HepG2 (cell line): ENCODE data around the gene KAT2A. TPM values are rescaled to one million over a fixed set of nuclear protein-coding genes. Genes with fewer than 3 reads are reported as not detected.
A peak's percentile ranks its signal among the peaks of the same experiment; 100 is the strongest.

ENCODE experiments used
- ATAC-seq: fragments of 200-7000 bp; cut with Tn5 transposase; 3 replicates; pipeline ENCODE4 v1.9.1; 2020; ENCODE audit warnings: mild to moderate bottlenecking, moderate library complexity
- BruUV-seq: library from RNA; stranded (reverse); fragments of 400-500 nt; replicated peaks from 2 replicates; lab custom pipeline; 2021; lab: Mats Ljungman, UMichigan
- CTCF ChIA-PET: fragments of 300-600 bp; formaldehyde crosslinking; extraction: SDS; loops from one replicate; lab custom pipeline; 2021; ENCODE audit warnings: low total read pairs, inconsistent platforms, low intra/inter-chr PET ratio; lab: Yijun Ruan, JAX
- POLR2A ChIA-PET: fragments of 350-600 bp; sonication (Branson Sonifier 250); formaldehyde crosslinking; loops from one replicate; lab custom pipeline; 2020; ENCODE audit warnings: antibody characterized with exemption, inconsistent platforms; lab: Yijun Ruan, JAX
- DNase-seq: peaks from one replicate; pipeline ENCODE4 v3.0.0-alpha.2; 2015; ENCODE audit warnings: low spot score
- FAIRE-seq: peaks from 3 replicates; lab custom pipeline; 2011; peaks lifted over from hg19 to GRCh38; lab: Jason Lieb, UNC
- H2AFZ ChIP-seq: one replicate; pipeline ENCODE4 v1.6.1; 2011; ENCODE audit warnings: low read length, inconsistent platforms
- H3K27ac ChIP-seq: fragments of 300-600 bp; 3 replicates; pipeline ENCODE4 v1.8.0; 2011; ENCODE audit warnings: mixed run types, mild to moderate bottlenecking, mixed read lengths, low read length, inconsistent platforms; ENCODE audit not compliant: insufficient read depth; ENCODE audit errors: extremely low read length
- H3K27me3 ChIP-seq, 2 experiments: fragments of 200-600 bp in 1 of 2; 2 replicates in 1 of 2; 3 replicates in 1 of 2; pipeline versions ENCODE4 v1.6.0 to v1.8.0; 2011; ENCODE audit warnings: low read length in 2 of 2, mild to moderate bottlenecking in 2 of 2, moderate library complexity in 2 of 2, inconsistent platforms in 1 of 2; ENCODE audit not compliant: insufficient read depth in 2 of 2, control insufficient read depth in 1 of 2
- H3K36me3 ChIP-seq, 2 experiments: fragments of 200-600 bp in 1 of 2; replicated peaks in 1 of 2; 2 replicates in 1 of 2; 3 replicates in 1 of 2; pipeline versions ENCODE4 v1.5.1 to v1.8.0; 2011; ENCODE audit warnings: low read length in 2 of 2, inconsistent platforms in 1 of 2; ENCODE audit not compliant: insufficient read depth in 2 of 2, control insufficient read depth in 1 of 2
- H3K4me1 ChIP-seq: 2 replicates; pipeline ENCODE4 v1.5.1; 2012; ENCODE audit warnings: low read length, inconsistent platforms; ENCODE audit not compliant: insufficient read depth
- H3K4me2 ChIP-seq: 2 replicates; pipeline ENCODE4 v1.6.0; 2011; ENCODE audit warnings: low read depth, low read length, inconsistent platforms
- H3K4me3 ChIP-seq, 3 experiments: fragments of 200-600 bp in 1 of 3; sonication (generic), shearing (Covaris generic) in 1 of 3; replicated peaks in 1 of 3; 2 replicates each; pipeline ENCODE4 v1.5.1; 2011 to 2016; ENCODE audit warnings: low read length in 3 of 3, inconsistent platforms in 2 of 3, low read depth in 2 of 3, mild to moderate bottlenecking in 2 of 3, control low read depth in 1 of 3, mixed read lengths in 1 of 3; ENCODE audit not compliant: insufficient read depth in 1 of 3
- H3K79me2 ChIP-seq: one replicate; pipeline ENCODE4 v1.6.1; 2011; ENCODE audit warnings: low read length, inconsistent platforms; ENCODE audit not compliant: insufficient read depth
- H3K9ac ChIP-seq: 2 replicates; pipeline ENCODE4 v1.6.0; 2011; ENCODE audit warnings: mild to moderate bottlenecking, low read depth, low read length, inconsistent platforms; ENCODE audit not compliant: insufficient read depth
- H3K9me3 ChIP-seq: 2 replicates; pipeline ENCODE4 v1.5.1; 2012; ENCODE audit warnings: mild to moderate bottlenecking, low read length
- H4K20me1 ChIP-seq: 2 replicates; pipeline ENCODE4 v1.6.0; 2011; ENCODE audit warnings: inconsistent platforms, mild to moderate bottlenecking, low read length, moderate library complexity; ENCODE audit not compliant: insufficient read depth
- FOXC1 ChIP-seq: sonication (generic); formaldehyde crosslinking; IDR thresholded peaks from 2 replicates; pipeline ENCODE4 v1.8.0; 2022; ENCODE audit warnings: mild to moderate bottlenecking, missing genetic modification reagents, borderline replicate concordance
- IRX3 ChIP-seq: sonication (generic); formaldehyde crosslinking; IDR thresholded peaks from 2 replicates; pipeline ENCODE4 v1.8.1; 2023; ENCODE audit warnings: mild to moderate bottlenecking, low read depth, missing genetic modification reagents, borderline replicate concordance
- NCOA2 ChIP-seq: sonication (generic); formaldehyde crosslinking; IDR thresholded peaks from 2 replicates; pipeline ENCODE4 v1.8.0; 2022; ENCODE audit warnings: inconsistent platforms
- RFXANK ChIP-seq: IDR thresholded peaks from 2 replicates; pipeline ENCODE4 v1.6.1; 2016
- ZBTB7B ChIP-seq: sonication (generic); formaldehyde crosslinking; IDR thresholded peaks from 2 replicates; pipeline ENCODE4 v1.4.0; 2020; ENCODE audit warnings: missing genetic modification reagents
- ZNF350 ChIP-seq: sonication (generic); formaldehyde crosslinking; IDR thresholded peaks from 2 replicates; pipeline ENCODE4 v1.4.0; 2020; ENCODE audit warnings: mild to moderate bottlenecking, low read depth, missing genetic modification reagents, borderline replicate concordance
- WGBS: methylation state at CpG from one replicate; pipeline ENCODE4 v1.1.6; 2017; ENCODE audit warnings: low lambda C conversion rate; 5-methylcytosine and 5-hydroxymethylcytosine counted together
- in situ Hi-C: cut with HindIII; loops from 2 replicates; pipeline ENCODE4 v1.10.0; 2017; ENCODE audit warnings: low pct_unique_long_range_greater_than_20kb; ENCODE audit not compliant: extremely low pct_ligation_motif_present
- intact Hi-C: fragments of 100-400 bp; cut with micrococcal nuclease; formaldehyde crosslinking; loops from one replicate; pipeline ENCODE4 v1.10.0; 2022; ENCODE audit not compliant: unreplicated experiment
- polyA plus RNA-seq, 8 experiments: library from polyadenylated mRNA; depleted of rRNA in 3 of 8; stranded (reverse) in 7 of 8; unstranded in 1 of 8; fragments of >200 nt; fragmentation: Illumina TruSeq in 4 of 8; extraction: Trizol in 4 of 8; gene quantifications; 2 replicates each; pipeline versions ENCODE4 v1.2.1 to v1.2.3, GENCODE V29; 2011 to 2016; ENCODE audit warnings: low read depth in 4 of 8, missing spikeins in 1 of 8, mixed read lengths in 1 of 8; ENCODE audit not compliant: insufficient read depth in 1 of 8
- total RNA-seq, 5 experiments: library from RNA; depleted of rRNA; stranded (reverse); fragments of >200 nt; fragmentation: Illumina TruSeq; extraction: Trizol; gene quantifications; 2 replicates each; pipeline ENCODE4 v1.2.3, GENCODE V29; 2016; ENCODE audit warnings: low read depth in 1 of 5
- TF ChIP-seq, protein P1 (sequence below): sonication (generic); formaldehyde crosslinking; IDR thresholded peaks from 2 replicates; pipeline ENCODE4 v1.5.0; 2020; ENCODE audit warnings: mild to moderate bottlenecking, missing genetic modification reagents

KAT2A gene
- total and polyA plus RNA-seq, 2 of the 13 experiments (the other 11 are each of a cell fraction or from before 2014, with no cell fraction given): 29.1 to 90.4 TPM

DNA sequence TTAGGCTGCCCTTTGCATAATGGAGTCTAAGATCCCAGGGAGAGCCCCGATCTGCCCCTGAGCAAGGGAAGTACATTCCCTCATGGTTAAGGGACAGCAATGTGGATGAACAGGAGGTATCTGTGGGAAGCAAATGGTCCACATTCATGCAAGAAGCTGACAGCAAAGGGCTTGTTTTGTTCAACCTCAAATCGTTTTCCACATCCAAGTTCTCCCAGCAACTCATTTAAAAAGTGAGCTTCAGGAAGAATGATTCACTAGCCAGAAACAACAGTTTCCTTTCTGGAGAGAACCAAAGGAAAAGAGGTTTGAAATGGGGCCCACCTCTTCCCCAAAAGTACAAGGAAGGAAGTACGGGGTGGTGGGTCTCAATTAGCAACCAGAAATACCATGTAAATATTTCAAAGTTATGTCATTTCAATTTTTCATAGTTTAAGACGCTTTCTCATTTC is 10.8 kb upstream of the KAT2A start:
- 79% methylated on average over 4 of the region's 4 CpGs for WGBS
- CTCF ChIA-PET: no interaction called here
- BruUV-seq: no TSS peak
- peaks cover 48% of the 10 kb centered on the region for H3K4me1 ChIP-seq
- H3K79me2 ChIP-seq: peaks cover 55% of the 10 kb centered on the region
- TF ChIP-seq RFXANK (CRISPR knock-in tag) (no peak), ZBTB7B (CRISPR knock-in tag) (no peak), ZNF350 (CRISPR knock-in tag) (no peak), FOXC1 (no peak), NCOA2 (CRISPR knock-in tag) (no peak), IRX3 (CRISPR knock-in tag) (no peak)
- TF ChIP-seq, protein P1, sequence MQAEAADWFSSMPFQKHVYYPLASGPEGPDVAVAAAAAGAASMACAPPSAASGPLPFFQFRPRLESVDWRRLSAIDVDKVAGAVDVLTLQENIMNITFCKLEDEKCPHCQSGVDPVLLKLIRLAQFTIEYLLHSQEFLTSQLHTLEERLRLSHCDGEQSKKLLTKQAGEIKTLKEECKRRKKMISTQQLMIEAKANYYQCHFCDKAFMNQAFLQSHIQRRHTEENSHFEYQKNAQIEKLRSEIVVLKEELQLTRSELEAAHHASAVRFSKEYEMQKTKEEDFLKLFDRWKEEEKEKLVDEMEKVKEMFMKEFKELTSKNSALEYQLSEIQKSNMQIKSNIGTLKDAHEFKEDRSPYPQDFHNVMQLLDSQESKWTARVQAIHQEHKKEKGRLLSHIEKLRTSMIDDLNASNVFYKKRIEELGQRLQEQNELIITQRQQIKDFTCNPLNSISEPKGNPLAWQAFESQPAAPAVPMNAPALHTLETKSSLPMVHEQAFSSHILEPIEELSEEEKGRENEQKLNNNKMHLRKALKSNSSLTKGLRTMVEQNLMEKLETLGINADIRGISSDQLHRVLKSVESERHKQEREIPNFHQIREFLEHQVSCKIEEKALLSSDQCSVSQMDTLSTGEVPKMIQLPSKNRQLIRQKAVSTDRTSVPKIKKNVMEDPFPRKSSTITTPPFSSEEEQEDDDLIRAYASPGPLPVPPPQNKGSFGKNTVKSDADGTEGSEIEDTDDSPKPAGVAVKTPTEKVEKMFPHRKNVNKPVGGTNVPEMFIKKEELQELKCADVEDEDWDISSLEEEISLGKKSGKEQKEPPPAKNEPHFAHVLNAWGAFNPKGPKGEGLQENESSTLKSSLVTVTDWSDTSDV (CRISPR knock-in tag): no peak
- no peaks in the 10 kb centered on the region for H3K27me3 ChIP-seq
- POLR2A ChIA-PET: interaction anchor here (1.1 to 1.2 kb wide), 2 partner anchors 11 to 19 kb away, joined by 4 to 7 read pairs; partner anchors contain the start of genes DHX58 and KAT2A
- intact Hi-C loops (no loop called here), in situ Hi-C loops (no loop called here)
- no peak overlapping the region for H3K4me3 ChIP-seq
- no peak overlapping the region for H3K27ac ChIP-seq
- H3K36me3 ChIP-seq: peaks cover 33 to 73% of the 10 kb centered on the region in 2 experiments
- FAIRE-seq: peak; percentile 30
- H4K20me1 ChIP-seq: peaks cover 3% of the 10 kb centered on the region
- ATAC-seq: no peak
- no peak overlapping the region for H2AFZ ChIP-seq
- DNase-seq: no peak
- H3K9me3 ChIP-seq: no peaks in the 10 kb centered on the region
- H3K4me2 ChIP-seq: no peak overlapping the region
- no peak overlapping the region for H3K9ac ChIP-seq
